ENCODE data around the gene EPHA7.

DNA sequence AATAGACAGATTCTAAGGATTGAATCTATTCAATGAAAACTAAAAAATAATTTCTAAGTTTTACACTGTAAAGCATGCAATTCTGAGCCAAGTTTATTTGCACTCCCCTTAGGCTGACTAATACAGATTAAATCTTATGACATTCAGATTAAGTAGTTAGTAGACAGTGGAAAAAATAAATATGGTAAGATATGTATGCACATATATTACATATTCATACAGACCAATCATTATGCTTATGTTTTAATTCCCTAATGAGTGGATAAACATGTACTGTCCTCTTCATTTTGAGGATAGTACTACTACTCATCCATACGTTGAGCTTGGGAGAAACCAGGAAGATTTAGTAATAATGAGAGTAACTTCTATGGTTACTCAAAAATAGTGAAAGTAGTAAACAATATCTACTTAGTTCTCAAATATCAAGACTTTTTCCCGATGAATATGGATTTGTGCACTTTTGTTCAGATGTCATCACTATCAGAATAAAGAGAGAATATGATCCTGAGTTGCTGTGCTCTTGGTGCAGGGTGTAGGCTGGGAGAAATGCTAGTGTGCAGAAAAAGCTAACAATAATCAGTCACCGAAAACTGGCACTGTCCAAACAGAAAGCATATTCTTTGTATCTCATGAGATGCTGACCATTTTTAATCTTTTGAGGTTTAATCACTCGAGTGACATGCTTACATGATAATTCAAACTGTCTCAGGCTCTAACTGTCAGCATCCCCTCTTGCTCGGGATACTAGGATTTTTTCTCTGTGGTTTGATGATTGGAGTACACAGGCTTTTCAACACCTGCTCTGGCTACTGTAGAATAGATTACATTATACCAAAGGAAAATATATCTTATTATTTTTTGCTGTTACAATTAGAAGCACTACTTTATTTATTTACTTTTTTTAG, 111.6 kb downstream of the EPHA7 start:
- no peak for TF ChIP-seq EP300 (IDR thresholded peaks at IDR 0.05)
- TF ChIP-seq, protein P1, sequence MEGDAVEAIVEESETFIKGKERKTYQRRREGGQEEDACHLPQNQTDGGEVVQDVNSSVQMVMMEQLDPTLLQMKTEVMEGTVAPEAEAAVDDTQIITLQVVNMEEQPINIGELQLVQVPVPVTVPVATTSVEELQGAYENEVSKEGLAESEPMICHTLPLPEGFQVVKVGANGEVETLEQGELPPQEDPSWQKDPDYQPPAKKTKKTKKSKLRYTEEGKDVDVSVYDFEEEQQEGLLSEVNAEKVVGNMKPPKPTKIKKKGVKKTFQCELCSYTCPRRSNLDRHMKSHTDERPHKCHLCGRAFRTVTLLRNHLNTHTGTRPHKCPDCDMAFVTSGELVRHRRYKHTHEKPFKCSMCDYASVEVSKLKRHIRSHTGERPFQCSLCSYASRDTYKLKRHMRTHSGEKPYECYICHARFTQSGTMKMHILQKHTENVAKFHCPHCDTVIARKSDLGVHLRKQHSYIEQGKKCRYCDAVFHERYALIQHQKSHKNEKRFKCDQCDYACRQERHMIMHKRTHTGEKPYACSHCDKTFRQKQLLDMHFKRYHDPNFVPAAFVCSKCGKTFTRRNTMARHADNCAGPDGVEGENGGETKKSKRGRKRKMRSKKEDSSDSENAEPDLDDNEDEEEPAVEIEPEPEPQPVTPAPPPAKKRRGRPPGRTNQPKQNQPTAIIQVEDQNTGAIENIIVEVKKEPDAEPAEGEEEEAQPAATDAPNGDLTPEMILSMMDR (IDR thresholded peaks at IDR 0.05): no peak
- no peak for TF ChIP-seq POLR2AphosphoS5 (IDR thresholded peaks at IDR 0.05)
- no peak for TF ChIP-seq POLR2A (IDR thresholded peaks at IDR 0.05)
